Measurements from ENCODE around the gene ZFYVE9.
"Not testable (repeated sequence)": the region's sequence is repeated elsewhere in the genome, so short reads cannot be mapped to it uniquely, and the experiment has no call there.

The ZFYVE9 gene

DNA sequence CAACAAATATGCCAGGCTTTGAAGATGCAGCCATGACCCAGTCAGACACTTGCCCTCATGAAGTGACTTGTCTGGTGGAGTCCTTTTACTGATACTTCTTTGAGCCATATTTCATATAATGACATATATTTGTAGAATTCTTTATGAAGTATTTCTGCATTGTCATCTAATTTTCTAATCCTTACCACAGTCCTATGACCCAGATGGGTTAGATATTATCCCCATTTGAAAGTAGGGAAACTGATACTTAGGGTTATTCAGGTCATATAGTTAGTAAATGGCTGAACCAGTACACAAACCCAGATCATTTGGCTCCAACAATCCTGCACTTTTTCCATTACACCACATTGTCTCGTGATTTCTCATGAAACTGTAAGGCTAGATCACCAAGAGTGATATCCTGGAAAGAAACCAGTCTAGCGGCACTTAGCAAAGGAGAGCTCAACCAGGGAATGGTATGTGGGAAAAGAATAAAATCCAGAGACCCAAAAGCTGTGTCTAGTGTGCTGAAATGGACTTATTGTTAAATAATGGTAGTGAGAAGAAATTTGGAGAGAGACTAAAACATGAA, 49.6 kb downstream of the ZFYVE9 start:
- DNase-seq: no peak

DNA sequence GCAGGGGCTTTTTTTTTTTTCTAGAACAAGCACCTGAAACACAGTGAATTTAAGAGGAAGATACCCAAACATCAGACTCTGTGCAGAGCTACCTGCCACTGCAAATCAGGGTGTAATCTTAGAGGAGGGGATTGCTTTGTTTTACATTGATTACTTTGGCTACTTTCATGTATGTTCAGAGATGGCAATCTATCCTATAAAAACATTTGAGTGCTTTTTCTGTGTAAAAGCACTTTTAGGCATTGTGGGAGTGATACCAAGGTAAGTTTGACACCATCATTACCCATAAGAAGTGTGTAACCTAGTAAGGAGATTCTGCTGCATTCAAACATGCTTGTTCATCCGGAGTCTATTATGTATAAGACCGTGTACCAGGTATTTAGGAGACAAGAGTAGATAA, 50.1 kb downstream of the ZFYVE9 start:
- no peak for DNase-seq

DNA sequence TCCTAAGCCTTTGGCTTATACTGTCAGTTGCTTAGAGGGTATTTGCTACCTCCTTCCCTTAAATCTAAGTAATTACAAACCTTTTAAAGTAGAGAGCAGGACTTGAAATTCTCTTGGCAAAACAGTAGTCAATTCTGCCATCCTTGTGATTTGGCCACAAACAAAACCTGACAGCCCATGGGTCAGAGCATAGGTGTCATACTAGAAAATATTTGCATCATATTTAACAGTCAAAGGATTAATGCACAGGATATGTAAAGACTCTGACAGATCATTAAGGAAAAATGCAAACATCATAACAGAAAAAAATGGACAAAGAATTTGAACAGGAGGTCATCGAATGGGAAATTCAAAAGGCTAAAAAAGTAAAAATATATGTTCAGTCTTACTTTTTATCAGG, 50.5 kb downstream of the ZFYVE9 start:
- DNase-seq: no peak

DNA sequence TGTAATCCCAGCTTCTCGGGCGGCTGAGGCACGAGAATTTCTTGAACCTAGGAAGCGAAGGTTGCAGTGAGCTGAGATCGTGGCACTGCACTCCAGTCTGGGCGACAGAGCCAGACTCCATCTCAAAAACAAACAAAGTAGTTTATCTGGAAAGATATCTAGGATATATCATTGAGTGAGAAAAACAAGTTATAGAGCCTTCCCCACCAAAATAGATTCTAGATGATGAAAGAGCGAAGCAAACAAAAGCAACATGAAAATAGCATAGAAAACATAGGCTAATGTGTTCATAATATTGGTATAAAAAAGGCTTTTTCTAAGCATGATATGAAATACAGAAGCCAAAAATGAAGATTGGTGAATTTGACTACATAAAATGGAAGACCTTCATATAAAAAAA, 52.1 kb downstream of the ZFYVE9 start:
- no peak for DNase-seq

DNA sequence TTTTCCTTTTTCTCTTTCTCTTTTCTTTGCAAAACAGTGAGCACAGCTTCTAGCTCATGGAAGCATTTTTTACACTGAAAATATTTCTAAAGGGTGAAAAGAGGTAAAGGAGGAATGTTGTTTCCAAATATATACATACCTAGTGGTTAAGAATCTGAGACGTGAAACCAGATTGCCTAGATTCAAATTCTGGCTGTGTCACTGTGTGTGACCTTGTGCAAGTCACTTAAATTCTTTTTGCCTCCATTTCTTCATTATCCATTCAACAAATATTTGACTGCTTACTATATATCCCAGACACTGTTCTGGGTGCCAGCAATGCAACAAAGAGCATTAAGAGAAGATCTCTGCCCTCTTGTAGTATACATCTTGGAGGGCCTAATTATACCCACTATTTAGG, 53.3 kb downstream of the ZFYVE9 start:
- no peak for DNase-seq

DNA sequence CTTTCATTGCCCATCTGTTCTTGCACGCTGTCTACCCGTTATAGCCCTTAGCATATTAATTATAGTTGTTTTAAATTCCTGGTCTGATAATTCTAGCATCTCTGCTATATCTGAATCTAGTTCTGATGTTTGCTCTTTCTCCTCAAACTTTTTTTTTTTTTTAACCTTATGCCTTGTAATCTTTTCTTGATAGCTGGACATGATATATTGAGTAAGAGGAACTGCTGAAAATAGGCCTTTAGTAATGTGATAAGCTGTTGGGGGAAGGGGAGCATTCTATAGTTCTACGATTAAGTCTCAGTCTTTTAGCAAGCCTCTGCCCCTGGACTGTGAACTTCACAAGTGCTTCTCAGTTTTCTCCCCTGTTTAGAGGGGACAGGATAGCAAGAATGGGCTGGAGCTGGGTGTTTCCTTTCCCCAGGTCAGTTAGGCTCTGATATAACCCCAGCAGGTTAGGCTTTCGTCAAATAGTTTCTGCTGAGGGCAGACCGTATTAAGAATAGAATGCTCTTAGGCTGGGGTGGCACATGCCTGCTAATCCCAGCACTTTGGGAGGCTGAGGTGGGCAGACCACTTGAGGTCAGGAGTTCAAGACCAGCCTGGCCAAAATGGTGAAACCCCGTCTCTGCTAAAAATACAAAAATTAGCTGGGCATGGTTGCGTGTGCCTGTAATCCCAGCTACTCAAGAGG, 62.2 kb downstream of the ZFYVE9 start:
- no peak for DNase-seq

DNA sequence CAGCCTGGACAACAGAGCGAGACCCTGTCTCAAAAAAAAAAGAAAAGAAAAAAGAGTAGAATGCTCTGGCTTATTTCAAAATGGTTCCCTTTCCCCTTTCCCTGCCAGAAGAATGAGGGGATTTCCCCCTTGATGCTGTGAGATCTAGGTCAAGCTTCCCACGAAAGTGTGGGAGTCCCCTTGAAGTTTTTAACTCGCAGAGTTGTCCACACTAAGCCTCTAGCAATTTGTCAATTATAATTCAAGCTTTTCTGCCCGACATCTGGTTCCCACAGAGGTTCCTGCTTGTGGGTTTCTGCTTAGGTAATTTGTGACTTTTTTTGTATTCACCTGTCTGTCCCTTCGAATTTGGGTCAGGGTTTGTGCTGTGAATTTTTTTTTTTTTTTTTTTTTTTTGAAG, 62.8 kb downstream of the ZFYVE9 start:
- DNase-seq: no peak

DNA sequence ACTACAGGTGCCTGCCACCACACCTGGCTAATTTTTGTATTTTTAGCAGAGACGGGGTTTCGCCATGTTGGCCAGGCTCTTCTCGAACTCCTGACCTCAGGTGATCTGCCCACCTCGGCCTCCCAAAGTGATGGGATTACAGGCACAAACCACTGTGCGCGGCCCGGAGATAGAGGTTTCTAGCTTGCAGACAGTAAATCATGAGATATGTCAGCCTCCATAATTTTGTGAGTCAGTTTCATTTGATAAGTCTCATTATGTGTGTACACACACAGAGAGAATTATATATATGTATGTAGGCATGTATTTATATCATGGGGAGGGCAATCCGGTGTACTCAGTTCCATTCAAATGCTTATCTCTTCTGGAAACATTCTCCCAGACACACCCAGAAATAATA, 64.8 kb downstream of the ZFYVE9 start:
- not testable (repeated sequence) for DNase-seq

DNA sequence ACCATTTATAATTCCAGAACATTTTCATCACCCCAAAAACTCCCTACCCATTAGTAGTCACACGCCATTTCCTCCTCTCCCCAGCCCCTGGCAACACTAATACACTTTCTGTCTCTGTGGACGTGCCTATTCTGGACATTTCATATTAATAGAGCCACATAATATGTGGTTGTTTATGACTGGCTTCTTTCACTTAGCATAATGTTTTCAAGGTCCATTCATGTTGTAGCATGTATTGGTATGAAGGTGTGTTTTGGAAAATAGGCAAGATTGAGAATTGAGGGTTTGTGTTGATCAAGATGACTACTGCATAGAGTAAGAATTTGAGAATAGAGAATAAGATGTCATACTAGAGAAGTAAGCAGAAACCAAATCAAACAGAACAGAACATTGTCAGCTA, 67.5 kb downstream of the ZFYVE9 start:
- no peak for DNase-seq

DNA sequence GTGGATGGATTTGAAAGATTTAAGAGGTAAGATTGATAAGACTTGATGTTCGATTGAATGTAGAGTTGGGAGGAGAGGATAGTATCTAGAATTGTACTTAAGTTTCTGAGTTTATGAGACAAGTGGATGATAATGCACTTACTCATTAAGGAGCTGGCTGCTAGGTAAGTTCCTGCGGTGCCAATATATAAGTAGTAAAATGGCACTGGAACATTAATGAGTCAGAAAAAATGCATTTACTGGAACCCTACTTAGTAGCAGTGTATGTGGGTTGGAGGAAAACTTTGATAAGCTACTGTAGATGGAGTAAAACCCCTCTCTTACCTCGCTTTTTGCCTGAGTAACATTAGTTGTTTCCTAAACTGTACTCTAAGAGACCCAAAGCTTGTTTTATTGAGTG, 68.2 kb downstream of the ZFYVE9 start:
- no peak for DNase-seq

DNA sequence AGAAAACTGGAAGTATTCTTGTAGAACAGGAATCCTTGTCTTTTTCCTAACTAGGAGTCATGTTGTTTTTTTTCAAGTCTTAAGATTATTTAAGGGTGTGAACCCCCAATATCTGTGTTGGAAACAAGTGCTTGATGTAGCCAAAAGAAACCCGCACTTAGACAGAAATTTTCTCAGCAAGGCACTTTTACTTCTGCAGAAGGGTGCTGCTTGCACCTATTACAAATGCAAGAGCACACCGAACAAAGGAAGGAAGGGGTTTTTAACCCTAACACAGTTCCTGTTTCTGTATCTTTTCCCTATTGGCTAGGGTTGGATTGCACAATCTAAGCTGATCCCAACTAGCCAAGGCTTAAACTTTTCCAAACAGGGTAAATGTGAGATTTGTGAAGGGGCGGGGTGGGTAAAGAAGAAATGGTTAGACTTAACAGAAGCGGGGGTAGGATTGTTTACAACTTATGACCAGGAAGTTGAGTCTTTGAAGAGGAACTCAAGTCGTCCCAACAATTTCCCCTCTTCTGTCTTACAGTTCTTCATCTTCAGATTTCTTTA, 75.1 kb downstream of the ZFYVE9 start:
- DNase-seq: no peak

DNA sequence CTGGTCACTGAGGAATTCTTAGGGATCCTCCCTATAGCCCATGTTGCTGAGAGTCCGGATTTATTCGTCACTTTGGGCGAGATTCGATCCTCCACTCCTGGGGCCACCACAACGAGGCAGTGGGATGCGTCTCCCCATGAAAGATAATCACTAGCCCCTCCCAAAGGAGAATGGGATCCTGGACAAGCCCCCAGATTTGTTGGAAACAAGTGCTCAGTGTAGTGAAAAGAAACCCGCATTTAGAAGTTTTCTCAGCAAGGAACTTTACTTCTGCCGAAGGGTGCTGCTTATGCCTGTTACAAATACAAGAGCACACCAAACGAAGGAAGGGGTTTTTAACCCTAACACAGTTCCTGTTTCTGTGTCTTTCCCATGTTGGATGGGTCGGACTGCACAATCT, 83.3 kb downstream of the ZFYVE9 start:
- DNase-seq: no peak

DNA sequence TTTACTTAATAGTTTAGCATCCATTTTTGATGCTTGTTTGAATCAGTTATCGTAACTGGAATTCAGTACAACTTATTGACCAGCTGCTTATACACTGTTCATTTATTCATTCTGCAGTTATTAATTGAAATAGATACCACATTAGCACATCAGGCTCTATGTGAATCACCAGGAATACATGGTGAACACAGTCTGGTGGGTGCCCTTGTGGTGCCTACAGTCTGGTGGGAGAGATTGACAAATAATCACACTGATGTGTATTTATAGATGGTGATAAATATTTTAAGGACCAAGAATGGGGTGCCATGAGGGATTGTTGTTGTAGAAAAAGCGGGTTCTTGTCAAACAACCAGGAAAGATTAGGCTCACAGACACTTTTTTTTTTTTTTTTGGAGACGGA, 87.6 kb downstream of the ZFYVE9 start:
- DNase-seq: no peak

DNA sequence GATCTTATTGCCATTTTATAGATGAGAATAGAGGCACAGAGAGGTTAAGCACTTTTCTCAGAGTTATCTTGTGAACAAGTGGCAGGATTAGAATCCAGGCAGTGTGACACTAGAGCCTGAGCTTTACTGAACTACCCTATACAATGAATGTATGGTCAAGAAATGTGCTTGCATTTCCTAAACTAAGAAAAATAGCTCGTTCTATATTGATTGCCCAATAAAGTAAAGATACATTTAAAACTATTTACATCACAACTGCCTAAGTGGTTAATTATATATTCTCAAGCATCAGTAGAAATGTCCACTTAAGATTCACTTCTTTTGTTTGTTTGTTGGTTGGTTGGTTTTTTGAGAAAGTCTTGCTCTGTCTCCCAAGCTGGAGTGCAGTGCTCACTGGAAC, 91.6 kb downstream of the ZFYVE9 start:
- no peak for DNase-seq

DNA sequence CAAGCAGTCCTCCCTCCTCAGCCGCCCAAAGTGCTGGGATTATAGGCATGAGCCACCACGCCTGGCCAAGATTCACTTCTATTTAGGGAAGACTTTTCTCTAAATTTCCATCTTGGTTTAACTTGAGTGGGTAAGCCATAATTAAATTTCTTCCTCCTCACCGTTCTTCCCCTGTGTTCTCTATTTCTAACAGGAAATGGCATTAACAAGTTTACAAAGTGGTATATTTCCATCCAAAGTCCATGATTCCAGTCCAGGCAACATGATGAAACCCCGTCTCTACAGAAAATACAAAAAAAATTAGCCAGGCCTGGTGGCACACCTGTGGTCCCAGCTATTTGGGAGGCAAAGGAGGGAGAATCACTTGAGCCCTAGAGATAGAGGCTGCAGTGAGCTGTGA, 92.1 kb downstream of the ZFYVE9 start:
- no peak for DNase-seq

DNA sequence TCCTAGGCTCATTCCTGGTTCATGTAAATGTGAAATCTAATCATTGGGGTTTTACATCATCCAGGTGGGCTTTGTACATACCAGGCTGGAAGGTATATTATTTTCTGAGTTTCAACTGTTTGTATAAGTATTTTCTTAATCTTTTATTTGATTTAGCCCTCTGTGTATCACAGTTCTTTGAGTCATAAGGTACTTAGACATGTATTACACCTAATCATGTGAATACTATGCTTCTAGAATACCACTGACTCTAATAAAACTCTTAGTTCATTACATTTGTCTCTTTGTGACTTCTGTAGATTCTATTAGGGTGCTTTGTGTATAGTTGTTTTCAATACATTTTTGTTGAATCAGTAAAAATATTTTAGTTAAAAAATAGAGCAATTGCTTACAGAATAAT, 92.8 kb downstream of the ZFYVE9 start:
- no peak for DNase-seq

DNA sequence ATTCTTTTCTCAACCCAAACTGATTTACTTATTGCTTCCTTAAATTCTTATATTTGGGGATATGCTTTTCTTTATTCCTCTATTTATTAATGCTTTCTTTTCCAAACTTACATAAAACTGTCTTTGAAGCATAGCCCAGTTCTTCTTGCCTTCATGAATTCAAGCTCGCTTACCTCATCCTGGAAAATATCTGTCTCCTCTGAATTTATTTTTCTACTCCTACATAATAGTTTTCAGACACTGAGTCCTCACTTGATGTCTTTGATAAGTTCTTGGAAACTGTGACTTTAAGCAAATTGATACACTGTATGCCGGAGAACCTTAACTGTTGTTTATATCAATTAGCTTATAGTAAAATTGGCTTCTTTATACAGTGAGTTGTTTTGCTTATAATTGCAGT, 93.8 kb downstream of the ZFYVE9 start:
- no peak for DNase-seq

DNA sequence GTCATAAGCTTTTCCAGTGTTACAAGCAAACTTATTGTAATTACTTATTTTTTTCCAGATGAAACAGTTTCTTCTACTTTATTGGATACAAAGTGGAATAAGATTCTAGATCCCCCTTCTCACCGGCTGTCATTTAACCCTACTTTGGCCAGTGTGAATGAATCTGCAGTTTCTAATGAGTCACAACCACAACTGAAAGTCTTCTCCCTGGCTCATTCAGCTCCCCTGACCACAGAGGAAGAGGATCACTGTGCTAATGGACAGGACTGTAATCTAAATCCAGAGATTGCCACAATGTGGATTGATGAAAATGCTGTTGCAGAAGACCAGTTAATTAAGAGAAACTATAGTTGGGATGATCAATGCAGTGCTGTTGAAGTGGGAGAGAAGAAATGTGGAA, 95.5 kb downstream of the ZFYVE9 start:
- no peak for DNase-seq

DNA sequence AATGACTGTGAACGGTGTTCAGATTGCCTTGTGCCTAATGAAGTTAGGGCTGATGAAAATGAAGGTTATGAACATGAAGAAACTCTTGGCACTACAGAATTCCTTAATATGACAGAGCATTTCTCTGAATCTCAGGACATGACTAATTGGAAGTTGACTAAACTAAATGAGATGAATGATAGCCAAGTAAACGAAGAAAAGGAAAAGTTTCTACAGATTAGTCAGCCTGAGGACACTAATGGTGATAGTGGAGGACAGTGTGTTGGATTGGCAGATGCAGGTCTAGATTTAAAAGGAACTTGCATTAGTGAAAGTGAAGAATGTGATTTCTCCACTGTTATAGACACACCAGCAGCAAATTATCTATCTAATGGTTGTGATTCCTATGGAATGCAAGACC, 96.6 kb downstream of the ZFYVE9 start:
- DNase-seq: no peak

DNA sequence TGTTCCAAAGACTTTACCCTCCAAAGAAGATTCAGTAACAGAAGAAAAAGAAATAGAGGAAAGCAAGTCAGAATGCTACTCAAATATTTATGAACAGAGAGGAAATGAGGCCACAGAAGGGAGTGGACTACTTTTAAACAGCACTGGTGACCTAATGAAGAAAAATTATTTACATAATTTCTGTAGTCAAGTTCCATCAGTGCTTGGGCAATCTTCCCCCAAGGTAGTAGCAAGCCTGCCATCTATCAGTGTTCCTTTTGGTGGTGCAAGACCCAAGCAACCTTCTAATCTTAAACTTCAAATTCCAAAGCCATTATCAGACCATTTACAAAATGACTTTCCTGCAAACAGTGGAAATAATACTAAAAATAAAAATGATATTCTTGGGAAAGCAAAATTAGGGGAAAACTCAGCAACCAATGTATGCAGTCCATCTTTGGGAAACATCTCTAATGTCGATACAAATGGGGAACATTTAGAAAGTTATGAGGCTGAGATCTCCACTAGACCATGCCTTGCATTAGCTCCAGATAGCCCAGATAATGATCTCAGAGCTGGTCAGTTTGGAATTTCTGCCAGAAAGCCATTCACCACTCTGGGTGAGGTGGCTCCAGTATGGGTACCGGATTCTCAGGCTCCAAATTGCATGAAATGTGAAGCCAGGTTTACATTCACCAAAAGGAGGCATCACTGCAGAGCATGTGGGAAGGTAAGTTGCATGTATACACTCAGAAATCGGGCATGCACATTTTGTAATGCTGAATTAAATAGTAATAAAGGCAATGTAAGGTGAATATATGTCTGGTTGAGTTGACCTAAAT, 97.2 kb downstream of the ZFYVE9 start:
- DNase-seq: no peak

DNA sequence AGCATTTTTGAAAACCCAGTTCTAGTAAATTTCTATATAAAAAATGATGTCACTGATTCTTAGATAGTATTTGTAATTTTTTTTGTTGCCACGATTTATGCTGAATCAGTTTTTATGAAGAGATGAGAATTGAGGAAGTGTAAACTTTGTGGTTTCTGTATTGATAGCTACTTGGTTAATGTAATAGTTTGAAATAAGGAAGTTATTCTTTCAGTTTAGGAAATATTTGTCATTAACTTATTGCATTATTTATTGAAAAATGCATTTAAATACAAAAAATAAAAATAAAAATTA, 97.8 kb downstream of the ZFYVE9 start:
- DNase-seq: no peak

DNA sequence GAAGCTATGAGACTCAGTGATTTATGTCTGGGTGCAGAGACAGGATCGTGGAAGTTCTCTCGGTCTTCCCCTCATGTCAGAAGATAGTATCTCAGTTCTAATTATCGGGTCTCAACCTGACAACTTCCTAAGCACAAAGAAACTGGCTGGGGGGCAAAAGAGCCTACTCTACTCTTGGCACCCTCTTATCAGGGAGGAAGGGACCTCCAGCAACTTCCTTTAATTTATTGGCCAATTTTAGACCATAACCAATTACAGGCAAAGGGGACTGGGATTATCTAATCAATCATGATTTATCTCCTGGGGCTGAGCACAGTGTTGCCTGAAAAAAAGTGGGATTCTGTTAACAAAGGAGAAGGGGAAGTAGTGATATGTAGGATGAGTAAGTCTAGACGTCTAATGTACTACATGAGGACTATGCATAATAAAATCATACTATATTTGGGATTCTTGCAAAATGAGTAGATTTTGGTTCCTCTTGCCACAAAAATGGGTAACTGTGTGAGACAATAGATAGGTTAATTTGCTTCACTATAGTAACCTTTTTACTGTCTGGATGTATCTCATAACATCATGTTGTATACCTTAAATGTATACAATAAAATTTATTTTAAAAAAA, 98.8 kb downstream of the ZFYVE9 start:
- no peak for DNase-seq

DNA sequence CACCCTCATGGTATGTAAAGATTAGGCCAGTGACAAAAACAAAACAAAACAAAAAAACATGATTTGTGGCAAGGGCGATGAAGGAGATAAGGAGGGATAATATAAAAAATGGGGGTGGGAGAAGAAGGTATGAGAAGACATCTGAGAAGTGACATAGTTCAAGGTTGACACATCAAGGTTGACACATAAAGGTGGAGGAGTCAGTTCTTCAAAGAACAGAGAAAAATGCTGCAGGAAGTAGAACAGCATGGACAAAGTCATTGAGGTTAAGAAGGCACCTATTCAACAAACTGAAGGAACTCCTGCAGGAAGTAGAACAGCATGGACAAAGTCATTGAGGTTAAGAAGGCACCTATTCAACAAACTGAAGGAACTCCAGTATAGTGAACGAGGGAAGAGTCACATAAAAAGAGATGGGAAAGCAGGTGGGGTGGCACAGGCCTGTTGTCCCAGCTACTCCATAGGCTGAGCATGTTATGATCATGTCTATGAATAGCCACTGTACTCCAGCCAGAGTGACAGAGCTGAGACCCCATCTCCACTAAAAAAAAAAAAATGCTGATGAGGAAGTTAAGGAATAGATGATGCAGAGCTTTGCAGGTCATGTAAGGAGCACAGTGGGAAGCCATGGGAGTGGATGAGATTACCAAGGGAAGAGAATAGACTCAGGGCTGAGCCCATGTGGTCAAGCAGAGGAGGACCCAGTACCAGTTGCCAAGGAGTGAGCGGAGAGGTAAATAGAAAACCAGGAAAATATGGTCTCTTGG, 101.5 kb downstream of the ZFYVE9 start:
- no peak for DNase-seq

Measured in NCI-H2171 treated with DMSO at 0.1 percent for 48 hours (cell line).